ENCODE results near the gene DDX17. TPM values are rescaled to one million over a fixed set of nuclear protein-coding genes. Genes with fewer than 3 reads are reported as not detected.
"Not testable (repeated sequence)": the region's sequence is repeated elsewhere in the genome, so short reads cannot be mapped to it uniquely, and the experiment has no call there.

DDX17 gene
- total and polyA plus RNA-seq, 9 of the 15 experiments (the other 6 are each of a cell fraction or from before 2014, with no cell fraction given) = 17.6 to 421 (median 189) TPM

DNA sequence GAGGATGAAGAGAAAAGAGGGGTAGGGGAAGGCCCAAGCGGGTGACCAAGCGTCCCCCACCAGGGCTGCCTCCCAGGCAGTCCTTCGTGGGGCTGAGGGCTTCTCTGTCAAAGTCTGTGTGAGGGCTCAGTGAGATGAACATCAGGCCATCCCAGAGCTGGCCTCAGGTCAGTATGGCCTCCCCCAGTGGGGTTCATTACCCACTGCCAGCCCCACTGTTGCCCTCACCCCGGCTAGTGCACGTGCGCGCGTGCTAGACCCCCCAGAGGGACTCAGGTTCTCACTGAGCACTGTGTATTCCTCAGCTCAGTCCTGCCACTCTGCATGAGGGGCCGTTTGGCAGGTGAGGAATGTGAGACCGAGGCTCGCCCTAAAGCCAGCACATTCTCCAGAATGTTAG, 34.9 kb downstream of the DDX17 start:
- Histone ChIP-seq H3K79me2 (ENCODE audit: control insufficient read depth, insufficient read depth, low read length) (peaks cover 5% of the 10 kb centered on the region), H4K20me1 (replicated peaks; ENCODE audit: control insufficient read depth, insufficient read depth, low read length) (no peaks in the 10 kb centered on the region), H3K4me2 (ENCODE audit: insufficient read depth, low read length) (no peak overlapping the region), H3K4me3 (no peak overlapping the region), H3K4me1 (replicated peaks in 1 of 2; ENCODE audit: control insufficient read depth in 2 of 2, insufficient read depth in 2 of 2, low read length in 2 of 2) (peaks cover 8 to 27% of the 10 kb centered on the region in 2 experiments; a peak in 4 of 5 replicates), H2AFZ (ENCODE audit: low read depth, low read length) (no peak overlapping the region), H3K9me3 (replicated peaks; ENCODE audit: control insufficient read depth, insufficient read depth, low read depth, low read length) (no peaks in the 10 kb centered on the region), H3K9me1 (ENCODE audit: control insufficient read depth, insufficient read depth, low read length) (no peaks in the 10 kb centered on the region), H3K27me3 (ENCODE audit: control insufficient read depth in 2 of 2, insufficient read depth in 2 of 2, low read length in 2 of 2) (no peaks in the 10 kb centered on the region), H3K9ac (ENCODE audit: insufficient read depth in 1 of 2, low read depth in 2 of 2, low read length in 2 of 2) (no peak overlapping the region), H3K36me3 (ENCODE audit: control insufficient read depth, insufficient read depth, low read length) (no peaks in the 10 kb centered on the region), H3K27ac (ENCODE audit: extremely low read depth, low read depth, low read length) (no peak overlapping the region)
- DNase-seq (ENCODE audit: extremely low read depth in 1 of 4, low spot score in 3 of 4) = no peak
- no peak for ATAC-seq
- intact Hi-C loops (cut with micrococcal nuclease) = no loop called here
- BruUV-seq (replicated peaks) = no TSS peak
- no peak for TF ChIP-seq TAF15 (IDR thresholded peaks at IDR 0.05; ENCODE audit: low read depth, low read length)
- TF ChIP-seq STAT5B (CRISPR knock-in tag; IDR thresholded peaks at IDR 0.05) = no peak
- no peak for TF ChIP-seq ZNF121 (CRISPR knock-in tag; conservative IDR thresholded peaks at IDR 0.05)
- TF ChIP-seq GATAD2B (IDR thresholded peaks at IDR 0.05; ENCODE audit: borderline replicate concordance) = no peak
- TF ChIP-seq, protein P1, sequence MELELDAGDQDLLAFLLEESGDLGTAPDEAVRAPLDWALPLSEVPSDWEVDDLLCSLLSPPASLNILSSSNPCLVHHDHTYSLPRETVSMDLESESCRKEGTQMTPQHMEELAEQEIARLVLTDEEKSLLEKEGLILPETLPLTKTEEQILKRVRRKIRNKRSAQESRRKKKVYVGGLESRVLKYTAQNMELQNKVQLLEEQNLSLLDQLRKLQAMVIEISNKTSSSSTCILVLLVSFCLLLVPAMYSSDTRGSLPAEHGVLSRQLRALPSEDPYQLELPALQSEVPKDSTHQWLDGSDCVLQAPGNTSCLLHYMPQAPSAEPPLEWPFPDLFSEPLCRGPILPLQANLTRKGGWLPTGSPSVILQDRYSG (tag; conservative IDR thresholded peaks at IDR 0.05; ENCODE audit: low read depth) = no peak
- no peak for TF ChIP-seq ZNF785 (CRISPR knock-in tag; IDR thresholded peaks at IDR 0.05)
- TF ChIP-seq C11orf30 (IDR thresholded peaks at IDR 0.05; ENCODE audit: low read depth) = no peak
- TF ChIP-seq CBFA2T3 (IDR thresholded peaks at IDR 0.05) = no peak
- no peak for TF ChIP-seq HDAC6 (IDR thresholded peaks at IDR 0.05; ENCODE audit: low read depth, low read length)
- no peak for TF ChIP-seq PTRF (tag; IDR thresholded peaks at IDR 0.05)
- TF ChIP-seq, protein P2, sequence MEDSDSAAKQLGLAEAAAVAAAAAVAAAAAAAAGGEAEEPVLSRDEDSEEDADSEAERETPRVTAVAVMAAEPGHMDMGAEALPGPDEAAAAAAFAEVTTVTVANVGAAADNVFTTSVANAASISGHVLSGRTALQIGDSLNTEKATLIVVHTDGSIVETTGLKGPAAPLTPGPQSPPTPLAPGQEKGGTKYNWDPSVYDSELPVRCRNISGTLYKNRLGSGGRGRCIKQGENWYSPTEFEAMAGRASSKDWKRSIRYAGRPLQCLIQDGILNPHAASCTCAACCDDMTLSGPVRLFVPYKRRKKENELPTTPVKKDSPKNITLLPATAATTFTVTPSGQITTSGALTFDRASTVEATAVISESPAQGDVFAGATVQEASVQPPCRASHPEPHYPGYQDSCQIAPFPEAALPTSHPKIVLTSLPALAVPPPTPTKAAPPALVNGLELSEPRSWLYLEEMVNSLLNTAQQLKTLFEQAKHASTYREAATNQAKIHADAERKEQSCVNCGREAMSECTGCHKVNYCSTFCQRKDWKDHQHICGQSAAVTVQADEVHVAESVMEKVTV (CRISPR knock-in tag; IDR thresholded peaks at IDR 0.05) = no peak
- TF ChIP-seq BMI1 (IDR thresholded peaks at IDR 0.05; ENCODE audit: low read length) = no peak
- TF ChIP-seq NEUROD1 (IDR thresholded peaks at IDR 0.05; ENCODE audit: borderline replicate concordance, low read depth, low read length, partially characterized antibody) = no peak
- no peak for FAIRE-seq
- in situ Hi-C loops (cut with MboI) = no loop called here
- ChIA-PET POLR2A (interaction anchor here (0.8 kb wide), 1 partner anchor 9 kb away, joined by 3 read pairs; no protein-coding TSS in a partner anchor), CTCF (ENCODE audit: low intra/inter-chr PET ratio) (no interaction called here)
- 65% methylated on average over 5 of the region's 11 CpGs for WGBS (ENCODE audit: insufficient coverage, low coverage, missing lambda C conversion rate)

DNA sequence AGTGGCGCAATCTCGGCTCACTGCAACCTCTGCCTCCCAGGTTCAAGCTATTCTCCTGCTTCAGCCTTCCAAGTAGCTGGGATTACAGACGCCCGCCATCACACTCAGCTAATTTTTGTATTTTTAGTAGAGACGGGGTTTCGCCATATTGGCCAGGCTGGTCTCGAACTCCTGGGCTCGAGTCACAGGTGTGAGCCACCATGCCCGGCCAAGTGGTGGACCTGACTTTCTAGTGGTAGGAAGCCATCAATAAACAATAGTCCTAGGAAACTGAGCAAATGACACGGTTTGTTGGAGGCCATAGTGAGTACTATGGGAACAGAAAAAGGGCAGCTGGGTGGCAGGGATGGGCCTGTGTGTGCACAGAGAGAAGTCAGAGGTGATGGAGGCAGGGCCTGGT, 35.9 kb downstream of the DDX17 start:
- BruUV-seq (replicated peaks); H4K20me1 ChIP-seq (replicated peaks; ENCODE audit: control insufficient read depth, insufficient read depth, low read length); H3K9me3 ChIP-seq (replicated peaks; ENCODE audit: control insufficient read depth, insufficient read depth, low read depth, low read length); FAIRE-seq; H2AFZ ChIP-seq (ENCODE audit: low read depth, low read length); H3K4me2 ChIP-seq (ENCODE audit: insufficient read depth, low read length); intact Hi-C loops (cut with micrococcal nuclease); H3K4me3 ChIP-seq; H3K27me3 ChIP-seq (ENCODE audit: control insufficient read depth in 2 of 2, insufficient read depth in 2 of 2, low read length in 2 of 2); ATAC-seq; H3K9ac ChIP-seq (ENCODE audit: insufficient read depth in 1 of 2, low read depth in 2 of 2, low read length in 2 of 2); H3K36me3 ChIP-seq (ENCODE audit: control insufficient read depth, insufficient read depth, low read length); DNase-seq (ENCODE audit: extremely low read depth in 1 of 4, low spot score in 3 of 4); H3K9me1 ChIP-seq (ENCODE audit: control insufficient read depth, insufficient read depth, low read length); CTCF ChIA-PET (ENCODE audit: low intra/inter-chr PET ratio); in situ Hi-C loops (cut with MboI); H3K27ac ChIP-seq (ENCODE audit: extremely low read depth, low read depth, low read length); H3K79me2 ChIP-seq (ENCODE audit: control insufficient read depth, insufficient read depth, low read length): not testable (repeated sequence)
- WGBS (ENCODE audit: insufficient coverage, low coverage, missing lambda C conversion rate) = 72% methylated on average over 4 of the region's 10 CpGs
- POLR2A ChIA-PET = interaction anchor here (1.5 kb wide), 1 partner anchor 10 kb away, joined by 4 read pairs; no protein-coding TSS in a partner anchor
- peaks cover 8 to 33% of the 10 kb centered on the region in 2 experiments; a peak in 4 of 5 replicates for H3K4me1 ChIP-seq (replicated peaks in 1 of 2; ENCODE audit: control insufficient read depth in 2 of 2, insufficient read depth in 2 of 2, low read length in 2 of 2)
